GM18526 (cell line): ENCODE data around the gene PPFIA2.

Experiments
- POLR2A ChIP-seq: IDR thresholded peaks from 3 replicates; pipeline ENCODE4 v1.6.1; 2011; ENCODE audit not compliant: insufficient read length; ENCODE audit errors: extremely low read depth

The PPFIA2 gene

DNA sequence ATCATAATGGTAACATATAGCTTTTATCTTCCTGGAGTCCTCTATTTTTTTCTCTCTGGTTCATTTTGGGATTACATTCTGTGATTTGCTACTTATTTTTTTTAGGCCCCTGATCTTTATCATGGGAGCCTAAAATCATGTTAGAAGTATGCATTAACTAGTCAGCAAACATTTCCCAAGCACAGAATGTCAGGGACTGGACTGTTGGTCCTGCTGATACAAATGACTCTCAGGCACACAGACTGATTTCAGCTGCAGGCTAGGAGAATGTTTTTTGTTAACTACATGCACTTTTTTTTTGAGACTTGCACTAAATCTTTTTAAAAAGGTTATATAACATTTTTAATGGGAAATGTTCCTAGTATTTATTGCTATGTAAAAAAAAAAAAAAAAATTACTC is 550.1 kb downstream of the PPFIA2 start:
- TF ChIP-seq POLR2A, result no peak

GRCh38 chr12:81208187-81208911 is 550.8 kb downstream of the PPFIA2 start:
- no peak for TF ChIP-seq POLR2A
